Psoas muscle (tissue), 7 donors: ENCODE data around the gene ATP23. TPM values are rescaled to one million over a fixed set of nuclear protein-coding genes. Genes with fewer than 3 reads are reported as not detected.

ENCODE experiments used
- polyA plus RNA-seq, 3 donors: library from polyadenylated mRNA; stranded (reverse); fragments of 200-250 nt; gene quantifications; one replicate each; pipeline ENCODE4 v1.2.3, GENCODE V29; 2013
- total RNA-seq, 4 donors: library from RNA; stranded (reverse); fragmentation: NEBNext Ultra II Directional in 2 of 4; extraction: Animal tissue kit (Norgen Biotek cat#: 25700) in 2 of 4; gene quantifications; one replicate each; pipeline versions ENCODE4 v1.2.1 to v1.2.4, GENCODE V29; 2021 to 2023
- donor health status: healthy with polysubstance abuse.
- donor health status: DM: no; HTN: no; CAD: no; lungs with moderate emphysema.
- donor health status: Bipolar disorder and iron deficiency.
- donor health status: healthy.
- donor health status: DM: no; HTN: no; CAD: no.
- donor health status: DM: no; HTN: no; CAD: no.
- donor health status: DM: yes; HTN: yes; CAD: no.

ATP23 gene
- total and polyA plus RNA-seq, 7 donors: 6.3 to 28.8 (median 8.7) TPM

Other genes starting within 250 kb of the ATP23 start
- 10 to 100 TPM; 56.6 to 64.4 (median 61.5) TPM for gene OS9, start 247.4 kb upstream of the ATP23 start, total RNA-seq
- 10 to 100 TPM; 53.0 to 76.4 (median 74.6) TPM for gene OS9, start 247.4 kb upstream of the ATP23 start, polyA plus RNA-seq
- 1 to 10 TPM; 3.5 to 9.6 (median 5.8) TPM for gene AGAP2, start 202.8 kb upstream of the ATP23 start, total RNA-seq
- gene AGAP2, start 202.8 kb upstream of the ATP23 start, polyA plus RNA-seq: 1 to 10 TPM; 2.5 to 3.9 (median 2.9) TPM
- 10 to 100 TPM; 14.6 to 21.0 (median 18.8) TPM for gene TSPAN31, start 196.5 kb upstream of the ATP23 start, total RNA-seq
- 10 to 100 TPM; 16.8 to 31.2 (median 23.2) TPM for gene TSPAN31, start 196.5 kb upstream of the ATP23 start, polyA plus RNA-seq
- gene CDK4, start 189.3 kb upstream of the ATP23 start, total RNA-seq: 10 to 100 TPM; 38.0 to 74.1 (median 53.6) TPM
- 100 to 1,000 TPM in 1 of 3 donors, 10 to 100 TPM in 2; 52.8 to 105 (median 56.6) TPM for gene CDK4, start 189.3 kb upstream of the ATP23 start, polyA plus RNA-seq
- 1 to 10 TPM; 7.8 to 9.4 (median 8.8) TPM for gene MARCHF9, start 186.5 kb upstream of the ATP23 start, total RNA-seq
- gene MARCHF9, start 186.5 kb upstream of the ATP23 start, polyA plus RNA-seq: 1 to 10 TPM; 5.7 to 8.8 (median 7.2) TPM
- under 1 TPM in 3 of 4 donors, not detected in 1; 0.42 to 0.54 (median 0.50) TPM for gene CYP27B1, start 174.5 kb upstream of the ATP23 start, total RNA-seq
- under 1 TPM in 2 of 3 donors, not detected in 1; 0.06 to 0.10 TPM for gene CYP27B1, start 174.5 kb upstream of the ATP23 start, polyA plus RNA-seq
- gene METTL1, start 169.5 kb upstream of the ATP23 start, total RNA-seq: 10 to 100 TPM; 24.3 to 56.5 (median 30.4) TPM
- gene METTL1, start 169.5 kb upstream of the ATP23 start, polyA plus RNA-seq: 10 to 100 TPM; 18.8 to 80.9 (median 19.0) TPM
- gene EEF1AKMT3, start 169.0 kb upstream of the ATP23 start, total RNA-seq: 1 to 10 TPM in 3 of 4 donors, under 1 TPM in 1; 0.89 to 1.9 (median 1.4) TPM
- 1 to 10 TPM in 1 of 3 donors, under 1 TPM in 2; 0.62 to 2.0 (median 0.66) TPM for gene EEF1AKMT3, start 169.0 kb upstream of the ATP23 start, polyA plus RNA-seq
- gene TSFM, start 158.8 kb upstream of the ATP23 start, total RNA-seq: 10 to 100 TPM; 31.5 to 52.8 (median 50.2) TPM
- 10 to 100 TPM; 39.5 to 74.3 (median 59.2) TPM for gene TSFM, start 158.8 kb upstream of the ATP23 start, polyA plus RNA-seq
- 1 to 10 TPM; 1.9 to 7.5 (median 4.7) TPM for gene AVIL, start 122.8 kb upstream of the ATP23 start, total RNA-seq
- gene AVIL, start 122.8 kb upstream of the ATP23 start, polyA plus RNA-seq: 1 to 10 TPM in 2 of 3 donors, under 1 TPM in 1; 0.94 to 4.6 (median 1.8) TPM
- 10 to 100 TPM; 71.3 to 91.8 (median 80.0) TPM for gene CTDSP2, start 94.8 kb upstream of the ATP23 start, total RNA-seq
- 10 to 100 TPM; 13.9 to 64.7 (median 44.5) TPM for gene CTDSP2, start 94.8 kb upstream of the ATP23 start, polyA plus RNA-seq